Gastrocnemius medialis (tissue), 4 donors: ENCODE results near the gene ALX3.

Experiments used
- POLR2A ChIP-seq, 2 donors: fragments of 450-650 bp; IDR thresholded peaks; one replicate each; pipeline ENCODE4 v1.6.1; 2017; ENCODE audit warnings: antibody characterized with exemption in 2 of 2, mild to moderate bottlenecking in 2 of 2, moderate library complexity in 2 of 2
- TF ChIP-seq, protein P1 (sequence below), 5 experiments: fragments of 450-650 bp in 3 of 5; fragments of 200-600 bp in 2 of 5; sonication (generic) in 2 of 5; IDR thresholded peaks in 4 of 5; conservative IDR thresholded peaks in 1 of 5; 1 replicate in 4 of 5; 2 replicates in 1 of 5; pipeline ENCODE4 v1.5.1; 2016 to 2019; ENCODE audit warnings: antibody characterized with exemption in 5 of 5, mild to moderate bottlenecking in 3 of 5, moderate library complexity in 3 of 5

DNA sequence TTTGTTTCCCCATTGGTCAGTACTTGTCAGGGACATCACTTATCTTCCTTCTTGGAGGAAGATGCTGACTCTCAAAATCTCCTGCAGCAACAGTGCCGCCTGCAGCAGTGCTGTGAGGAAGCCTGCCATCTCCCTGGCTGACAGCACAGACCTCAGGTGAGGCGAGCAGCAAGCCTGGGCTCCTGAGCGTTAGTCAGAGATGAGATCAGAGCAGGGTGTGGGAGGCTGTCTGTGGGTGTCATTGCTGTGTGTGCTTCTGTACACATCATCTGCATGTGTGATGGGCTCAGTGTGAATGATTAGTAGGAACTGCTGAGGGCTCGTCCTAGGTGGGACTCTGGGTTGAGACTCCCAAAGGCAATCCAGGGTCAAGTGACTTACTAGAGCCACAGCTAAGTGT is 29.9 kb downstream of the ALX3 start:
- TF ChIP-seq, protein P1, sequence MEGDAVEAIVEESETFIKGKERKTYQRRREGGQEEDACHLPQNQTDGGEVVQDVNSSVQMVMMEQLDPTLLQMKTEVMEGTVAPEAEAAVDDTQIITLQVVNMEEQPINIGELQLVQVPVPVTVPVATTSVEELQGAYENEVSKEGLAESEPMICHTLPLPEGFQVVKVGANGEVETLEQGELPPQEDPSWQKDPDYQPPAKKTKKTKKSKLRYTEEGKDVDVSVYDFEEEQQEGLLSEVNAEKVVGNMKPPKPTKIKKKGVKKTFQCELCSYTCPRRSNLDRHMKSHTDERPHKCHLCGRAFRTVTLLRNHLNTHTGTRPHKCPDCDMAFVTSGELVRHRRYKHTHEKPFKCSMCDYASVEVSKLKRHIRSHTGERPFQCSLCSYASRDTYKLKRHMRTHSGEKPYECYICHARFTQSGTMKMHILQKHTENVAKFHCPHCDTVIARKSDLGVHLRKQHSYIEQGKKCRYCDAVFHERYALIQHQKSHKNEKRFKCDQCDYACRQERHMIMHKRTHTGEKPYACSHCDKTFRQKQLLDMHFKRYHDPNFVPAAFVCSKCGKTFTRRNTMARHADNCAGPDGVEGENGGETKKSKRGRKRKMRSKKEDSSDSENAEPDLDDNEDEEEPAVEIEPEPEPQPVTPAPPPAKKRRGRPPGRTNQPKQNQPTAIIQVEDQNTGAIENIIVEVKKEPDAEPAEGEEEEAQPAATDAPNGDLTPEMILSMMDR (IDR thresholded peaks at IDR 0.05 in 4 of 5, conservative IDR thresholded peaks at IDR 0.05 in 1 of 5), result no peak
- TF ChIP-seq POLR2A (IDR thresholded peaks at IDR 0.05), result no peak
